HG02588 (cell line): Measurements from ENCODE around the gene SND1.

ENCODE experiments used
- ATAC-seq: cut with Tn5 transposase; IDR thresholded peaks from one replicate; pipeline ENCODE4 v1.9.1; 2021; ENCODE audit warnings: mild to moderate bottlenecking, moderate library complexity; ENCODE audit not compliant: unreplicated experiment

The SND1 gene

DNA sequence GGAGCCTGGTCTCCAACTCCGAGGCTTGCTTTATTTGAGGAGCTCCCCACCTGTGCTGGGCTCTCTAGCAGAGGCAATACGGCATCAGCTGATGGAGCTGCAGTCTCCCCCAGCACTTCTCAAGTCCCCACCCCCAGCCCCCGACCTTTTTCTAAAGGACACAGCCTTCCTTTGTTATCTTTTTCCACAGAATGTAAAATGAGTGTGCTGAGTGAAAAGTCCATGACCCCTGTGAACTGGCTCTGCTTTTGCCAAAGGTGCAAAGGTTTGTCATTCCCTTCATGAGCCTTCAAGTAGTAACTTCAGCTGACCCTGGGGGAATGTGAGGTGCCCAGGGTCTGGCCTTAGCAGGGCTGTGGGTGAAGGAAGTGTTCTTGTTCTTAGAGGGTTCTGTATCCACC lies 353.8 kb downstream of the SND1 start:
- no peak for ATAC-seq

GRCh38 chr7:128006550-128007302 lies 354.7 kb downstream of the SND1 start:
- ATAC-seq = no peak

- no peak for ATAC-seq
Observed at GRCh38 chr7:128007303-128007680, 355.3 kb downstream of the SND1 start.

DNA sequence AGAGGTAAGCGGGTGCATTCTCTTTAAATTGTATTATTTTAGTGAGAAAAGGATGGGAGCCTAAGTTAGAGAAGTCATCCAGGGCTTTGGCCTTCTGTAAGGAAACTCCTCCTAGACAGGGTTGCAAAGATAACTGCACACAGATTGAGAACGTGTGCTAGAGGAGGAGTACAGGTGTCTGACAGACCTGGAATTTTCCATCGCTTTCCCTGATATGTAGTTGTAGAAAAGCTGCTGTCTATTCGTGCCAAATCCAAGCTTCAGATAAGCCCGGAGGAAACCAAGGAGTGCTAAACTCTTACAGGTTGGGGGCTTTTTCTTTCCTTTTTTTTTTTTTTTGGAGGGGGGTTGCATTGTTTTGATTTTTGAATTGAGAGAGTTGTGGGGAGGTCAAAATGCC lies 356.1 kb downstream of the SND1 start:
- no peak for ATAC-seq

DNA sequence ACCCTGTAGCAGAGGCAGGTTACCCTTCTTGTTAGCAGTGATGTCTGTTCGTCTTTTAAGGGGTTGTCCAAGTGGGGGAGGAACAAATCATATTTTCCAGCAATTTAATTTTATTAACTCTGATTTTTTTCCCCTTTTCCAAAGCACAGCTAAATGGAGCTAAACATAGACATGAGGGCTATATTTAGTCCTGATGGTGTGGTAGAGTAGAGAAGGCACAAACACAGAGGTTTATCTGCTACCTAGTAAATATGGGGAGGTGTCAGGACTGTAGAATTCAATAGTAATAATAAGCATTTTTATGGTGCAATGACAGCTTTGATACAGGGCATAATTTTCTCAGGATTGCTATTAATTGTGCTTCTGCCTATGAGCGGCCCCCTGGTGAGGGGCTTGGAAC lies 356.8 kb downstream of the SND1 start:
- ATAC-seq = no peak

DNA sequence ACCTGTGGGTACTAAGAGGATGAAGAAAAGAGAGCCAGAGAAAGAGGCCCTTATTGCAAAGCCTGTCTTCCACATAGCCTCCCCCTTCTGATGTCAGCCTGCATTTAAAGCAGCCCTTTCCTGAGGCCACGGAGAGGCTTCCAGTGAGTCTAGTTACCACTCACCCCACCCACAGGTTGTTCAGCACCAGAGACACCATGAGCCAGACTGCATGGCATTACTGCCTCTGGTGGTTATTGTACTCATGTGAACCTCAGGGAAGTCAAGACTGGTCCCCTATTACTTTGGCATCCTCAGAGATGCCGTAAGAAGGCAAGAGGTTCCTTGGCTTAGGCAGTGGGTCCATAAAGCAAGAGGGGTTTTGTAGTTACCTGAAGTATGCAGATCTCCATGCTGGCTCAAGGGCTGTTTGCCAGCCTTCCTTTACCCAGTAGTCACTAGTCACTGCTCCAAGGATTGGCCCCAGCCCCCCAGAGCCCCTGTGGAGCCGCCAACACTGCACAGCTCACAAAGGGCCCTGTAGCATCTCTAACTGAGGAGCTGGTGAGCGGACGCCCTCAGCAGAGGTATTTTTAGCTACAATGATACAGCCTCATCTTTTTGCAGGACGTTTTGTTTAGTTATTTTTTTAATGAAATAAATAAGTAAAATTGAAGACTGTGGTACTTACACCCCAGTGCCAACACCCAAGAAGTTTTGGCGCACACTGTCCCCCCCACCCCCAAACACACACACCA lies 358.6 kb downstream of the SND1 start:
- no peak for ATAC-seq

GRCh38 chr7:128011131-128011661 lies 359.2 kb downstream of the SND1 start:
- no peak for ATAC-seq

DNA sequence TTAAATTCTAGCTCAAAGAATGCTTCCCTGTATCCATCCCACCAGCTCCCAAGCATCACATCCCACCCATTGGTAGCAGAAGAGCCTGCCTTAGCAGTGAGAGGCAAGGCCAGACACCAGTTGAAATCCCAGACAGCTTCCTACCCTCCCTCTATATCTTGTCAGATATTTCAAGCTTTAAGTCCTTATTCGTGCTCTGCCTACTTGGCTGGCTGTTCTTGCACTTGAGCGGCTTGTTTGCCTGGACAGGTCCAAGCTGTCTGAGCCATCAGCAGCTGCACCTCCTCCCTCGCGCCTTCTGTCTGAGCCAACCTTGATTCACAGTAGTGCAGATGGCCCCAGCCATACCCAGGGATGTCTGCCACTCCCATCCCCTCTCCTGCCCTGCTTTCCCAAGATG lies 362.8 kb downstream of the SND1 start:
- ATAC-seq = no peak

- no peak for ATAC-seq
Observed at GRCh38 chr7:128017460-128017859, 365.5 kb downstream of the SND1 start.

DNA sequence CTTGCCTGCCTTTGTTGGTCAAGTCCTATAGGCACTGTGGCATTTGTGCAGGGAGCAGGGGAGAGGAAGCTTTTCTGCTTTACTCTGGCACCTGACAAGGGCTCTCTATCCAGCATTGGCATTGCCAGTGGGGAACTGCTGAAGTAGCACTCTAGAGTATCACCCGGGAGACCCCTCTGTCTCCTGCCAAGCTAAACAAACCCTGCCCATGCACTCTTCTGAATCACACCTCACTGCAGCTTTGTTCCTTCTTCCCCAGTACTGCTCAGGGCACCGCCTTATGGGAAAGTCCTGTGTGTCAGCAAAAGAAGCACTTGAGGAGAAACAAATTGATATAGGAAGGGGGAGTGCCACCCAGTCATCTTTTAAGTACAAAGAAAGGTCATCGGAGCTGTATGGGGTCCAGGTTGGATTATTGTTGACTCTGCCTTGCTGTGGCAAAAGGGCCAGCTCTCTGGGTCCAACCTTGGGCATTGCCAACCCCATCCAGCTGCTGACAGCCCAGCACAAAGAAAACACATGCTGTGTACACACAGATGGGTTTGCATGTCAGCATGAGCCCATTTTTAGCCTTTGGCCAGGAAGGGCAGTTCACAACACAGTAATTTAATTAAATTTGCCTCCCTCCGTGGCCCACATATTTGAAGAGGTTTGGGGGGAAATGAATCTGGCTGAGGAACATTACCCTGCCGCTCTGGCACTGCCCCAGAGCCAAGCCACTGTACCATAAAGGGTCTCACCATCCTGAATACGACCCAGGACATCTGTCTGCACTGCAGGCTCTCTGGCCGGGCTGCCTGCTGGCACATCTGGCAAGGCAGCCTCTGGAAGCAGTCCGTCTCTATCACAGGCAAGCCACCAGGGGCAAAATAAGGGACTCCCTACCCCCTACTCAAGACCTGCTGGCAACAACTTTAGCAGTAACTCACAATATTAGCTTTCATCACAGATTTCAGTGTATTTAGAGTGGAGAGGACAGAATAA lies 366.2 kb downstream of the SND1 start:
- no peak for ATAC-seq

- ATAC-seq = no peak
Observed at GRCh38 chr7:128019288-128019687, 367.3 kb downstream of the SND1 start.

GRCh38 chr7:128020159-128020558 lies 368.2 kb downstream of the SND1 start:
- no peak for ATAC-seq

DNA sequence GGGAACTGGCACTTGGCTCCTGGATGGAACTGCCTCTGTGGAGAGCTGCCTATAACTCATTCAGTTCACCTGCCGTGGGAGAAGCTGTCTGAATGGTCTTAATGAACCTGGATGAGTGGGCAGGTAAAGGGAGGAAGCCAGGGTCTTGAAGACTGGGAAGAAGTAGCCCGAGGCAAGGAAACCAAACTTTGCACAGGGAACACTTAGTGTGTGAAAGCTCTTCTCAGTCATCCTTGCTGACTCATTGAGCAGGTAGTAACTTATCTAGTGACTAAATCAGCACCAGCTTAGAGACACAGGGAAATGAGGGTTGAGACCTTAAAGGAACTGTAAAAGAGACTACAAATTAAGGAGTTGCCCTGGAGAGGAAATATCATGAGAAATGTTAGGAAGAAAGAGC lies 369.4 kb downstream of the SND1 start:
- no peak for ATAC-seq

- no peak for ATAC-seq
Observed at GRCh38 chr7:128022631-128023532, 370.9 kb downstream of the SND1 start.

GRCh38 chr7:128024151-128024550 lies 372.2 kb downstream of the SND1 start:
- ATAC-seq = no peak

- ATAC-seq = no peak
Observed at GRCh38 chr7:128025380-128025779, 373.4 kb downstream of the SND1 start.

GRCh38 chr7:128025819-128026218 lies 373.8 kb downstream of the SND1 start:
- no peak for ATAC-seq

DNA sequence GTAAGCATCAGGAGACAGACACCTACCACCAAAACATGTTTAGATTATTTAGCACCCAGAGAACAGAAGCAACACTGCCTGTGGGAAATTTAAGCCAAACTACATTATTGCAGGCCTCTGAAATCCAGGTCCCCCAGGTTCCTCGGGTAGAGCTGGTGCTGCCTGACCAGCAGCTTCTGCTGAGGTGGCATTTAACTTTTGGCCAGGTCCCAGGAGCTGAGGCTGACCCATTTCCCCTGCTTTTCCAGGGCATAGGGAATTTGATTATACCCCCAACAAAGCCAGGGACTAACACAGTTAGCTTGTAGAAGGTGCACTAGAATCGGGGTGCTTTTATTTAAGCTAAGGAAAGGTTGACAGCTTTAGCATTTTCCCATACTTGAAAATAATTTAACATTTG lies 374.6 kb downstream of the SND1 start:
- ATAC-seq = no peak

DNA sequence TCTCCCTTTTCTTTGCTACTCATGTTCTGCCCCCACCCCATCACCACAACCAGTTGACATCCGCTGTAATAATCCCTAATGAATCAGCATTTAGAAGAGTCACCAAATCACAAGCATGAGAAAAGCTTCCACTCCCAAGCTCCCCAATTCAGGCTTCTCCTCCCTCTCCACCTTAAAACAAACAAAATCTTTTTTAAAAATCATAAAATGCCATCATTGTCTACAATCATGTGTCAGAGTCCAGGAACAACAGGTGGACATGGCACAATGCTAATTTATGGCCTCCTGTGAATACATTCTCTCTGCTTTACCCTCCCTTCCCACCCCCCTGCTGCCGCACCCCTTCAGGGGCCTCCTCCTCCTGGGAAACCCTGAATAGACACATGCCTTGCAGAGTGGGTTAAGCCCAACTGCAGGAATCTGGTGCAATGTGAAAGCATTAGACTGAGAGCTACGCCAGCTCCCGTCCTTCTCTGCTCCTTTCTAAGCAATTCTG lies 375.5 kb downstream of the SND1 start:
- ATAC-seq = no peak
